ENCODE measurements around the gene ANKMY1.

ANKMY1 gene

DNA sequence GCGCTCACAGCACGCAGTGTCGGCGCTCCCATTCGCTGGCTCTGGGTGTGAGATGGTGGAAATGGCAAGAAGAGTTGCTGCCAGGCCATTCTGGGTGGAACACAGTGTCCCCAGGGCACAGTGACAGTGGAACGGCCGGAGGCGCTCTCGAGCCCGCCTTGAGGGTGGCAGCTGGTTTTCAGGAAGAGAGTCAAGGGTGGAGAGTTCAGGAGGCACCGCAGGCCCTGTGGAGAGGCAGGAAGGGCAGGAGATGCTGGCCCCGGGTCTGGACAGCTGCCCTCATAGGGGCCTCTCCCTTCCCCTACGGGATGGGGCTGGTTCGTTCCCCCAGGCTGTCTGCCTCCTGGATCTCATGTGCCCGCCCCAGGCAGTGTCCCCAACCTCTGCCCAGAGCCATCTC is 109.9 kb downstream of the ANKMY1 start:
- no peak for DNase-seq (ENCODE audit: low read depth)

DNA sequence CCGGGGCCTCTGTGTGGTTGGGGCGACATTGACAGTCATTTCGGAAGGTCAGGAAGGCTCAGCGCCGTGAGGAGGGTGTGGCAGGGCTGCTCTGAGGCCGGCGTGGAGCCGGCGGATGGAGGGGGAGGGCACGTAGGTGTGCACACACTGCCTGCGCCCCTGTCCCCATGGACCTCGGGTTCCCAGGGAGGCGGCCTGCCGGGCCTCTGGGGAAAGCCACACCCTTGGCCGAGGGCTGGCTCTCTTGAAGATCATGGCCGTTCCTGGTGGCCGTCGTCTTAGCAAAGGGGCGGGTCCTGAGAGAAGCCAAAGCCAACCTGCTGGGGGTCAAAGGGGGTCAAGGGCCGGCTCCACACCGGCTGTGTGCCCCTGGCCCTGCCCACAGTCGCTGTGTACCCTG is 110.5 kb downstream of the ANKMY1 start:
- no peak for DNase-seq (ENCODE audit: low read depth)

DNA sequence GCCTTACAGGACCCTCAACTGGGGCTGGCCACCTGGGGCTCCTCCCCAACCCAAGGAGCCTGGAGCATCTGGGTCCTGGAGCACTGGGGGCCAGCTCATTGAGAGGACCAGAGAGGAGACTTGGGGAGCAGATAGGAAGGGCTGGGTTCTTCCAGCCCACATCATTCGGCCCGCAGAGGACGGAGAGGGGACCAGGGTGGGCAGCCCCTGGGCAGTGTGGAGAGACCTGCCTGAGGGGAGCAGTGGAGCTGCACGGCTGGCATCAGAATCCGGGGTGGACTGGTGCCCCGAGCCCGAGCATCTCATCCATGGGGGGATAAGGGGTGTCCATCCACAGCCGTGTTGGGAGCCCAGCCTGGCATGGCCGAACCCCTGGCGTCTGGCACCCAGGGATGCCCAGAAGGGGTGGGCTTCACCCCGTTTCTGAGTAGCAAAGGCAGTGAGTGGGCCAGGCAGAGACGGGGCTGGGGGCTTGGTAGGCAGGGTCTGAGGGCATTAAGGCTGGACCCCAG is 111.1 kb downstream of the ANKMY1 start:
- no peak for DNase-seq (ENCODE audit: low read depth)

DNA sequence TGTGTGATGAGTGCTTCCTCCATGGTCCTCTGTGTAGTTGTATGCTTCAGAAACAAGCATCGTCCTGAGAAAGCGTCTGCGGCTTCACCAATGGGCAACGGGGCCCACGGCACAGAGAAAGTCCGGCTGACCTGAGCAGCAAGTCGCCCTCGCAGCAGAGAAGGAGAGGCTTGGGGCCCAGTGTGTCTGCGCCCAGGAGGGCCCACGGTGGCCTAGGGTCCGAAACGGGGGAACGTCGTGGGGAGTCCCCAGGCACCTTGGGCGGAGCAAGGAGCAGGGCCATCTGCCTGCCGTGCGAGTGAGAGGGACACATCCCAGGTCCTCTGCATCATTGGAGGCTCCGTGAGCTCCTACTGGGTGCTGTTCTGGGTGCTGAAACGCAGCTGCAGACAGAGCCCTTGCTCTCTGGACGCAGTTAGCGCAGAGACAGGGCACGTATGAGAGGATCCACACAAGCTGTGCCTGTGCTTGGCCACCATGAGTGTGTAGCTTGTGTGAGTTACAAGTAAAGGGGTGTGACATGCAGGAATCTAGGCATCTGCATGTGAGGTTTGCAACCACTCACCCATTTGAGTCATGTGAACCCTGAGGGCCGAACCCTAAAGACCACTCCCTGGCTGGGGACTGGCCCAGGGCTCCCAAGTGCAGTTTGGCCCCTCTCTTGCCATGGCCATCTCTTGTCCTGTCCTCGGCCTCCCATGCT is 111.7 kb downstream of the ANKMY1 start:
- no peak for DNase-seq (ENCODE audit: low read depth)

DNA sequence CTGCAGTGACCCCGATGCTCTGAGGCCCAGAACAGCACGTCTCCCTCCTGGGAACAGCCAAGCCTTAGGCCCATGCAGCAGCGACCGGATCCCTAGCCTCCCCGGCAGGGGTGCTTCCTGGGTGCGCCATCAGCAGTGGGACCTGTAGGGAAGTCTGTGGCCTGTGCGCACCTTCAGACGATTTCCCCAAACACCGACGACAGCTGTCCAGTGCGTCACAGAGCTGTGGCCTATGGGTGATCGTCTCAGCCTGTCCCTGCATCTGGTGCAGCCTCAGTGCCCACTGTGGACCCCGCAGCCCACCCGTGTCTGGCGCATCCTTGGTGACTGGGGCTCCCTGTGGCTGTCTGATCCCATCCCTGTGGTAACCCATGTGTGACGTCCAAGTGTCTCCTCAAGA is 113.3 kb downstream of the ANKMY1 start:
- DNase-seq (ENCODE audit: low read depth) = no peak

DNA sequence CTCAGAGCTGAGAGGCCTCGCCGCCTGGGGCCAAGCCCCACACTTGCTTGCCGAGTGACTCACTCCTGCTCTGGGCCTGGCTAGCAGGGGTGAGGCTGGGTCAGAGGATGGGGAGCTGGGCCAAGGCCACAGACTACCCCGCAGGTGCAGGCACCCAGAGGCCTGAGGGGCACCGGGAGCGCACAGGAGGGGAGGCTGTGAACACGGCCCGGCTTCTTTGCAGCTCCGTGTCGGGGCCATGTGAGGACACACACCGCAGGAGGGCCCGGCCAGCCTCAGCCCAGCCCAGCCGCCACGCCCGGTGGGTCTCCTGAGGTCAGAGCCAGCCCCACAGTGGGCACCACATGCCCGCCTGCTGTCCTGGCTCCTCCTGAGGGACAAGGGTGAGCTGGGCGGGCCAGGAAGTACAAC is 113.9 kb downstream of the ANKMY1 start:
- no peak for DNase-seq (ENCODE audit: low read depth)

DNA sequence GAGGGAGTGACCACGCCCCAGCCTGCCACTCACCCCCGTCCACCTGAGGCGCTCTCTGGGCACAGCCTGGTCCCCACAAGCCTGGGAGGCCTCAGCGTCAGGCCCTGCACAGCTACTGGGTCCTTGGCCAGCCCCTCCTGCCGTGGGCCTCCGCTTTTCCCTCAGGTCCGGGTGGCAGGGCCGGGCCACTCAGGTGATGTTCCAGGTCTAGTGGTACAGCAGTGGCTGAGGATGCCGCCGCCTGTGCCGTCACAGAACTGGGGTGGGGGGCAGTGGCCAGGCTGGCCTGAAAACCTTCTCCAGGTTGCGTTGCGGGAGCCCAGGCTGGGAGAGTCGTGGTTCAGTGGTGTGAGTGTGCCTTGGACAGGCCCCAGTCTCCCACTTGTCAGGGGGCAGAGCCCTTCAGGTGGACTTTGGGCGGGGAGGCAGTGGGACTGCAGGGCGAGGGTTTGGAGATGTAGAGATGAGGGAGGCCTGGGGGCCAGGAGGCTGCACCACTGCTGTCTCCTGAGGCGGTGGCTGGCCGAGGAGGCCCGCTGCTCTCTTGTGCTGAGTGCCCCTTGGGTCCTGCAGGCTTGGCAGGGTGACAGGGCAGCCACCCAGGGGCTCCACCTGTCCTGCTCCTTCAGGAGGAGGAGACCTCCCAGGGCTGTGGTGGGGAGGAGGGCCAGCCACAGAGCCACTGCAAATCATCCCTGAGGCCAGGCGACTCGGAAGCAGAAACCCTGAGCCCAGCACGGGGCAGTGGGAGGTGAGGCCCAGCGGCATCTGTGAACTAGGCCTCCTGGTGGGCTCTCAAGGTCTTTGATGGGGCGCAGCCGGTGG is 114.7 kb downstream of the ANKMY1 start:
- no peak for DNase-seq (ENCODE audit: low read depth)

DNA sequence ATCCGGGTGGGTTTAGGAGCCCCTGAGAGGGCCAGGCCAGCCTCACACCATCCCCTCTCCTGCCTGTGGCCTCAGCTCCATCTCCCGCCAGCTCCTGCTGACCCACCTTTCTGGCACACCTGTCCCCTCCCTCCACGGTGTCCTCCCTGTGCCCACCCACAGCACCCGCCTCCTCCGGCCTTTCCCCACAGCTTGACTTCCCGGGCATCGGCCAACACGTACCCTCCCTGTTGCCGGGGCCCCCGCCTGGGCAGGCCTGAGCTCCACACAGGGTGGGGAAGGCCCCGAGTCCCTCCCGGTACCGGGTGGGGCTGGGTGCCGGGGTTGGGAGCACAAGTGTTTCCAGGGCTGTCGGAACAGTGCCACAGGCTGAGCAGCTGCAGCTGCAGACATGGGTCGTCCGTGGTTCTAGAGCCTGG is 115.8 kb downstream of the ANKMY1 start:
- DNase-seq (ENCODE audit: low read depth) = no peak

DNA sequence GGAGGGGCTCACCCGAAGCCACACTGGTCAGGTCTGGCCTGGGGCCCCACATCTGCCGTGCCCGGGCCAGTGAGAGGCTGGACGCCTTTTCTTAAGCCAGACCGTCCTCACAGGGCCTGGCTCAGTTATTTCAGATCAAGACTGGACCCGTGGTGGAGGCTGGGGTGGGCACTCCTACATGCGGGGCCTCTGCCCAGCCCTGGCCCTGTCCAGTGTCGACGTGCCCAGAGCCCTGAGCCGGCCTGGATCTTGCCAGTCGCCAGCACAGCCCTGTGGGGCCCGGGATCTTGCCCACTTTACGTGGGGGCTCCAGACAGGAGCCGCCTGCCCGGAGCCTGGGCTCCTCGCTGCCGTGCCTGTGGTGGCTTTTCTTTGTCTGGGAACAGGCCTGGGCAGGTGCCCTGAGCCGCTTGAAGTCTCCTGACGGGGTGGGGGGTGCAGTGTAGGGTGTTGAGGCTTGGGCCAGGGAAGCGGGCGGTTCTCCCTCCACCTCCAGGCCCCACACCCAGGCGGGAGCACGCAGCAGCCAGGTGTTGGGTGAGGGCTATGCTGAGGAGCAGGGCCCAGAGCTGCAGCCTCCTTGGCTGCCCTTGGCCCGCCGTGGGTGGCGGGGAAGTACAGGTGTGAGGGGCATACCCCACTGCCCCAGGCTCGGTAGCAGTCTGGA is 116.3 kb downstream of the ANKMY1 start:
- no peak for DNase-seq (ENCODE audit: low read depth)

DNA sequence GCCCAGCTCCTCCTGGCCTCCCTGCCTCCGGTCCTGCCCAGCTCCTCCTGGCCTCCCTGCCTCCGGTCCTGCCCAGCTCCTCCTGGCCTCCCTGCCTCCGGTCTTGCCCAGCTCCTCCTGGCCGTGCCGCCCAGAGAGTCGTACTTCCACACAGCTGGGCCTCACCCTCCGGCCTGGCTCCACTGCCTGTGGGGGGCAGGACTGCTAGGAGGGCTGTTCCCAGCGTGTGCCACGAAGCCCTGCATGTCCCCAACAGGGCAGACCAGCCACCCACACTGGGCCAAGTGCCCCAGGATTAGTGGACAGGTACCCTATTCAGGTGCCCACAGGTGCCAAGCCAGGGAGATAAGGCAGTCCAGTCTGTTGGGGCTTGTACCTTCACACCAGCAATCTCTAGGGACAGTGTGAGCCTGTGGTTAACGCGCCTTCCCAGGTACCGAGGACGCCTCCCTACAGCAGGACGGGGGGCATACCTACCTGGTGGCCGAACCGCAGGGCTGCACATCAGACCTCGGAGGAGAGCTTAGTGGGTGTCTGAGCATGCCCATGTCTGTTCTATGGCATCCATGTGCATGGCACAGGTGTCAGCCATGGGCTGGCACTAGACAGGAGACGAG is 117.0 kb downstream of the ANKMY1 start:
- DNase-seq (ENCODE audit: low read depth) = no peak

DNA sequence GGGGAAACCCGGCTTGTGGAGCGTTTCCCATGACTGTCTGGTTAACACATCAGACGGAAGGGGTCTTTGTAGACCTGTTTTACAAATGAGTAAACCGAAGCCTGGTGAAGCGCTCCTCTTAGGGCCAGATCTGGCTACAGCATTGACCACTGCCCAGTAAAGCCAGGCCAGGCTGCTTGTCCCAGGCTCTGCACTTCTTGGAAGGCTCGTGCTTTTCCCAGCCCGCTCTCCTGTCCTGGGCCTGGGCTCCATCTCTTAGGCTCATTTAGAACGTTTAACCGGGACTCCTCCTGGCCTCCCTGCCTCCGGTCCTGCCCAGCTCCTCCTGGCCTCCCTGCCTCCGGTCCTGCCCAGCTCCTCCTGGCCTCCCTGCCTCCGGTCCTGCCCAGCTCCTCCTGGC is 117.5 kb downstream of the ANKMY1 start:
- DNase-seq (ENCODE audit: low read depth) = no peak

DNA sequence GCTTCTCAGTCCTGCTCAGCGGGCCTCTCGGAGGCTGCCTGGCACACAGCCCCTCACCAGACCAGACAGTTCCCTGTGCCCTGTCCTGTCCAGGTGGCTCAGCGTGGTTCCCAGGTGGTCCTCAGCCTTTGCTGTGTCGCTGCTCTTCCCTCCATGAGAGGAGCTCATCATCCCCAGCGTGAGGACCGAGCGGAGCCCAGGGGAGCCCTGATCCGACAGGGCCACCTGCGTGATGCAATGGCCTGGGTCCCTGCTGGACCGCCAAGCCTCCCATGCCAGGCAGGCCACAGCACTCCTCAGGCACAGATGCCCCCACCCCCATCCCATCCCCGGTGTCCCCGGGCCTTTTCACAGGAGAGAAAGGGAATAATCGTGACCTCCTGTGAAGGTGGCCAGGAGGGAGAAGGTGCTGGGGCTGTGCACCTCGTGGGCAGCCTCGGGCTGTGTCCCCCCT is 118.1 kb downstream of the ANKMY1 start:
- DNase-seq (ENCODE audit: low read depth) = no peak

DNA sequence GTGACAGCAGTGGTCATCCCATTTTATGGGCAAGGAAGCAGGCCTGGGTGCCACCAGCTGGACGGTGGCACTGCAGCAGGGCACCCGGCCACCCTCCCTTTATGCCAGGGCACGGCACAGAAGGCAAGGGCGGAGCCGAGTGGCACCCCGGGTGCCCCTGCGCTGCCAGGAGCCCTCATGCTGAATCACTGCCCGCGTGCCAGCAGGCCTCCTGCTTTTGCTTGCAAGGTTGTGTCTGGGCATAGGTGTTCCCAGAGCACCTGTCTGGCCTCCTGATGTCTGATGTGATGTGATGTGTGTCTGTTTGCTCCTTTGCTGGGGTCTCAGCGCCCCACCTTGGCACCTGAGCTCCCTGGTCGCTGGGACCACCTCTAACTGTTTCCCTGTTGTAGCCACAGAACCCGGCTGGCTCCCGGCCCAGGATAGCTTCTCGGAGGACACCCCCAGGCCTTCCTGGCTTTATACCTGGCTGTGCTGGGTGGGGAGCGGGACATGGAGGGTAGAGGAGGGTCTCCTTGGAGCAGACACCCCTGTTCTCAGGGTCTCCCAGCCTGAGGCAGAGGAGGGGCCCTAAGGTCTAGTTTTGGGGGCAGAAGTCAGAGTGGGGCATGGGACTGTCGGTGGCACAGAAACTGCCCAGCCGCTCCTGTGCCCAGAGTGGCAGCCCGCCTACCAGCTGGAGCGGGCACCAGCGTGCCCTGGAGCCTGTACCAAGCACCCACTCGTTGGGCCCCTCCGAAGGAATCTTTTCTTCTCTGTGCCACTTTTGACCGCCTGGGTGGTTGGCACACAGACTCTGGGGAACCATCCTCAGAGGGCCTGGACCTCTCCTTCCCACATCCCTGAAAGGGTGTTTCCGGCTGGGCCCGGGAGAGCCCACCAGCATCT is 118.7 kb downstream of the ANKMY1 start:
- DNase-seq (ENCODE audit: low read depth) = no peak

DNA sequence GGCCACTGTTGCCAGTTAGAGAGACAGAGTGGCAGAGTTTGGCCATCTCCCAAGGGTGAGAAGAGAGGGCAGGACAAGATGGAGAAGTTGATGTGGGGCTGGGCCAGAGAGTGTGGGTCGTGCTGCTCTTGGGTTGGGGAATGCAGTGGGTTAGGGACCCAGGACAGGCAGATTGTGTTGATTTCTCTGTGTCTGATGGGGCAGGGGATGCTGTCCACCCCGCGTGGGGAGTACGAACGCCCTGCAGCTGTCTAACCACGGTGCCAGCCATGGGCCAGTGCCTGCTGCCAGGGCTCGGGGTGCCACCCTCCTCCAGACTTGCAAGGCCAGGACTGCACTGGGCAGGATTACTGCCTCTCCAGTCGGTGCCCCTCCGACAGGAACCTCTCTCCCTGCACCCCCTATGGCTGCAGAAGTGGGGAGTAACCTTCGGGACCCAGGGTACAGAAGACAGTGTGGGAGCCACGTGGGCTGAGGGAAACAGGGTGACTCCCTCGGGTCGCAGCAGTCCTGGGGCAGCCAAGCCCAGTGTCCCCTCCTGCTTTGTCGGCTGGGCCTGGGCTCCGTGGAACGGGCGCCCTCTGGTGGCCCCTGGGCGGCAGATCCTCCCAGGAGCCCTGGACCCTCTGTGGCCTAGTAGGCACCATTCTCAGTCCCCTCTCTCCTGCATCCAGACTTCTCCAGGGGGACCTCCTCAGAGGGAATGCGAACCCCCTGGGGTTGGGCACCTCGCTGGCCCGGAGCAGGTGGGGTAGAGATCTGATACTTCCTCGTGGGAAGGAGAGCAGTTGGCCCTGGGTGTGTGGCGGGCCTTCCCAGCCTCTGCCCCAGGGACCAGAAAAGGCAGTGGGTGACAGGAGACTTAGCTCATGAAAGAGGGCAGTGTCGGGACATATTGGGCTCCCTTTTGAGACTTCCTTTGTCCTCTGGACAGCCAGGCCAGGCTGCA is 119.7 kb downstream of the ANKMY1 start:
- DNase-seq (ENCODE audit: low read depth) = peak; percentile 52

DNA sequence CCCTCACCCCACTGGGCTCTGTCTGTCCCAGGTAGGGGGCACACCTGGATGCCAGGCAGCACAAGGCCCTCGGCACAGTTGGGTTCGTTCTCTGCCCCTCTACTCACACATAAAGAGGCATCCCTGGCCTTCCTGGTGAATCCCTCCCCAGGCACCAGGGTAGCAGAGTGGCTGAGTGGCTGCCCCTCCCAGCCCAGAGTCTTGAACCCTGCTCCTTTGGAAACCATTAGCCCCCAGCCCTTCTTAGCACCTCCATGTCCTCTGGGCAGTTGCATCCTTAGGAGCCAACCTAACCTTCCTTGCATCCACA is 120.3 kb downstream of the ANKMY1 start:
- DNase-seq (ENCODE audit: low read depth) = no peak

DNA sequence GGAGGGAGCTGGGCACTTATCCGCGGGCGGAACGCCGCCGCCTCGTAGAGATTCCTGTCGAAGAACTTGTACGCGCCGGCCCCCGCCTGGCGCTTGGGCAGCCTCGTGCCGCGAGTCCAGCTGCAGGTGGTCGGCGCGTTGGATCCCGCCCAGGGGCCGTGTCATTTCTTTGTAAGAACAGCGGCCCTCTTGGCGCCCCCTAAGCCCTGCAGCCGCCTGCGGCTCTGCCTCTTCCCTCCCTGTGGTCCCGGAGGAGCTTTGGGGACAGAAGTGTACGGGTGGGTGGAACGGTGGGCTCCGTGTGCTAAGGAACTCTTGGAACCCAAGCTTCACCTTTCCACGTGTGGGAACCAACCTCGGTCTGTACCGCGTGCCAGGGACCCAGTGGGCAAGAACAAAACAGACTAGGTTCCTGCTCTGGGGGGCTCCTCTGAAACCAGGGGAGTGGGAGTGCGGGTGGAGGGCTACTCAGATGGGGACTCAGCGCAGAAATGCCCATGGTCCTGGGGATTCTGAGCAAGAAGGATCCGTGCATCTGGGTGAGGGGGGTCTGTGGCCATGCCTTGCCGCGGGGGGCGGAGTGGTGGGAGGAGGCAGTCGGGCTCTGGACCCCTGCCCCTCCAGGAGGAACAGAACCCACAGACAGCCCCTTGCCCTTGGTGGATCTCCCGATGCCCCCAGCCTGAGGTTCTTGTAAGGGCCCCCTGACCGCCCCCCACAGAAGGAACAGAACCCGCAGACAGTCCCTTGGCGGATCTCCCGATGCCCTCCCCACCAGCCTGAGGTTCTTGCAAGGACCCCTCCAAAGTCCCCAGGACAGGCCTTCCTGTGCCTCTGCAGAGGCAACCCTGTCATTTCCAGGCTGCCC is 120.9 kb downstream of the ANKMY1 start:
- DNase-seq (ENCODE audit: low read depth) = no peak

DNA sequence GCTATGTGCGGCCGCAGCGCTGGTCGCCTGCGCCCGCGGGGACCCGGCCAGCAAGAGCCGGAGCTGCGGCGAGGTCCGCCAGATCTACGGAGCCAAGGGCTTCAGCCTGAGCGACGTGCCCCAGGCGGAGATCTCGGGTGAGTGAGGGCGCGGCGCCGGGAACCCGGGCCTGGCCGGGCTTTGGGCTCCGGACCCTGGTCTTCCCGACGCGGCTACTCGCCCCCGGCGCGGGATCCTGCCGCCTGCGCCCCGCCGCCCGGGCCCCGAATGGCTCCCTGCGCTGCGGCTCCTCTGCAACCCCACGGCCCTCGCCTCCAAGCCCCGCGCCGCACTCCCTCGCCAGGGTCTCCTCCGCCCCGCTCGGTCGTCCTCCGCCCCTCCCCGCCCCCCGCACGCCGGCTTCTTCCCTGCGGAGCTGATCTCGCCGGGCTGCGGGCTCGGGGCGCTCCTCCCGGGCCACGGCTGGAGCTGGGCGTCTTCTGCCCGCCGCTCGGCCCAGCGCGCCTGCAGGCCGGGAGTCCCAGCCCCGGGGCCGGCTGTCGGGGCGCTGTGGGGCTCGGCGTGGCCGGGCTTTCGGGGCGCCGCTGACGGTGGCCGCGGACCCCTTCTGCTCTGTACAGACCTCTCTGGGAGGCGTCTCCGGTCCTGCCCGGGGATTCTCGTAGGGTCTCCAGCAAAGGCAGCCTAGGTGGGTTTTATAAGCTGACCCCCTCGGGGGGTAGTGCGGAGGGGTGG is 121.7 kb downstream of the ANKMY1 start:
- no peak for DNase-seq (ENCODE audit: low read depth)

DNA sequence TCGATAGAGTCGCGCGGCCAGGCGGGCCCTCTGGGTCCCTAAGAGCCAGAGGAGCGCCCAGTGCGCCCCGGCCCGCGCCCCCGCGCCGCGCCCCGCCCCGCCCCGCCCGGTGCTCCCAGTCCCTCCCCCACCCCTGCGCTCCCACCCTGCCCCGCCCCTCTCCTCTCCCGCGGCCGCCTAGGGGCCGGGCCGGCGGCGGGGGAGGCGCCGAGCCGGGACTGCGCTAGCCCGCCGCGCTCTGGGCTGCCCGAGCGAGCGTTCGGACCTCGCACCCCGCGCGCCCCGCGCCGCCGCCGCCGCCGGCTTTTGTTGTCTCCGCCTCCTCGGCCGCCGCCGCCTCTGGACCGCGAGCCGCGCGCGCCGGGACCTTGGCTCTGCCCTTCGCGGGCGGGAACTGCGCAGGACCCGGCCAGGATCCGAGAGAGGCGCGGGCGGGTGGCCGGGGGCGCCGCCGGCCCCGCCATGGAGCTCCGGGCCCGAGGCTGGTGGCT is 122.3 kb downstream of the ANKMY1 start, which contains the start of gene GPC1:
Gene GPC1, plus strand, starts transcription at position 207 of the 491 bp plus-strand sequence. Its CDS starts 256 bp downstream, at position 463.
- DNase-seq (ENCODE audit: low read depth) = peak; percentile 25
